K562 (cell line): ENCODE results near the gene DBP. TPM values are rescaled to one million over a fixed set of nuclear protein-coding genes. Genes with fewer than 3 reads are reported as not detected.
A peak's percentile ranks its signal among the peaks of the same experiment; 100 is the strongest.

Source experiments
- CREM ChIP-seq: IDR thresholded peaks from 2 replicates; pipeline ENCODE4 v1.6.1; 2014; ENCODE audit warnings: antibody characterized with exemption, low read depth
- DEAF1 ChIP-seq: fragments of 450-650 bp; formaldehyde crosslinking; IDR thresholded peaks from 2 replicates; pipeline ENCODE4 v1.4.0; 2020; ENCODE audit warnings: mild to moderate bottlenecking, moderate library complexity
- HDAC8 ChIP-seq: fragments of 450-650 bp; IDR thresholded peaks from 2 replicates; pipeline ENCODE4 v1.6.1; 2016; ENCODE audit warnings: mild to moderate bottlenecking, missing genetic modification characterization, moderate library complexity, missing compliant biosample characterization
- MED1 ChIP-seq: sonication (generic); formaldehyde crosslinking; IDR thresholded peaks from 2 replicates; pipeline ENCODE4 v1.8.1; 2023; ENCODE audit warnings: missing genetic modification reagents, borderline replicate concordance
- RB1 ChIP-seq: fragments of 450-650 bp; IDR thresholded peaks from 2 replicates; pipeline ENCODE4 v1.6.1; 2017; ENCODE audit warnings: low read depth, mild to moderate bottlenecking
- RCOR1 ChIP-seq, 2 experiments: IDR thresholded peaks; 2 replicates each; pipeline ENCODE4 v1.6.1; 2012; ENCODE audit warnings: low read depth in 2 of 2, low read length in 2 of 2, borderline replicate concordance in 1 of 2, improper control_type of control experiment in 1 of 2
- SMAD1 ChIP-seq: fragments of 150-350 bp; IDR thresholded peaks from 2 replicates; pipeline ENCODE4 v1.6.1; 2014; ENCODE audit warnings: low read length, low read depth; ENCODE audit not compliant: partially characterized antibody
- SMC3 ChIP-seq: conservative IDR thresholded peaks from 2 replicates; pipeline ENCODE4 v1.6.1; 2011; ENCODE audit warnings: low read depth, low read length, improper control_type of control experiment; ENCODE audit not compliant: insufficient read depth
- TRIM28 ChIP-seq: fragments of 450-650 bp; IDR thresholded peaks from 2 replicates; pipeline ENCODE4 v1.6.1; 2017
- ZNF263 ChIP-seq: sonication (generic); formaldehyde crosslinking; IDR thresholded peaks from 2 replicates; pipeline ENCODE4 v1.8.0; 2022; ENCODE audit warnings: mild to moderate bottlenecking, missing genetic modification reagents, borderline replicate concordance
- ZNF707 ChIP-seq: fragments of 250-450 bp; sonication (Bioruptor Pico); conservative IDR thresholded peaks from 2 replicates; pipeline ENCODE4 v1.8.0; 2022; ENCODE audit warnings: inconsistent platforms, mild to moderate bottlenecking, moderate library complexity
- polyA plus RNA-seq, 8 experiments: library from polyadenylated mRNA; depleted of rRNA in 4 of 8; stranded (reverse) in 5 of 8; unstranded in 3 of 8; fragments of >200 nt; fragmentation: Nextera tagmentation in 2 of 8; fragmentation: Illumina TruSeq in 1 of 8; extraction: Ambion mirVana in 2 of 8; extraction: Trizol in 1 of 8; gene quantifications; 2 replicates each; pipeline versions ENCODE4 v1.2.1 to v1.2.3, GENCODE V29; 2011 to 2014; ENCODE audit warnings: inconsistent platforms in 1 of 8, missing spikeins in 1 of 8
- total RNA-seq, 7 experiments: library from RNA; depleted of rRNA in 6 of 7; stranded (reverse); fragments of >200 nt in 6 of 7; fragmentation: Illumina TruSeq in 2 of 7; extraction: Trizol in 2 of 7; gene quantifications; 2 replicates each; pipeline versions ENCODE4 v1.2.1 to v1.2.3, GENCODE V29; 2011 to 2021; ENCODE audit warnings: low replicate concordance in 1 of 7
- TF ChIP-seq, protein P1 (sequence below), 3 experiments: fragments of 200-800 bp in 1 of 3; sonication (Bioruptor generic) in 1 of 3; sonication (generic) in 1 of 3; formaldehyde crosslinking in 1 of 3; IDR thresholded peaks; 2 replicates each; pipeline versions ENCODE4 v1.6.1 to v1.8.0; 2016 to 2022; ENCODE audit warnings: mild to moderate bottlenecking in 2 of 3, missing compliant biosample characterization in 2 of 3, missing genetic modification characterization in 2 of 3, missing genetic modification reagents in 1 of 3

DBP gene
- total and polyA plus RNA-seq, 9 of the 15 experiments (the other 6 are each of a cell fraction or from before 2014, with no cell fraction given) = 0.25 to 5.5 (median 1.8) TPM

DNA sequence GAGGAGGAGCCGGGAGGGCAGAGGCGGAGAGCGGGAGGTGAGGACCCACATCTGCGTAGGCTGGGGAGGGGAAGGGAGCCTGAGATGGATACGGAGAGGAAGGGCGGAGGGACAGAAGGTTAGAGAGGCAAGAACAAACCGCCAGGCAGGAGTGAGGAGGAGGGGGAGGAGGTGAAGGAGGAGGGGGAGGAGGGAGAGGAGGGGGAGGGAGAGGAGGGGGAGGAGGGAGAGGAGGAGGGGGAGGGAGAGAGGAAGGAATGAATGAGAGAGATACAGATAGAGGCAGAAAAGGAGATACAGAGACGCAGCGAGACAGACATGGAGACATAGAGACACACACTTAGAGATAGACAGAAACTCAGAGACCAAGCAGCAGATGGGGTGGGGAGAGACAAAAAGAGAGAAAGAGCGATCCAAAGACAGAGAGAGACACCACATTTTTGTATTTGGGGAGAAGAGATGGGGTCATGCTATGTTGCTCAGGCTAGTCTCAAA is 9.6 kb upstream of the DBP start (continued):
- TF ChIP-seq ZNF263 (CRISPR knock-in tag) = peak; percentile 98
- no peak for TF ChIP-seq SMAD1
- no peak for TF ChIP-seq HDAC8
- 0 out of 2 replicates have a peak, but pooled peaks have one; percentile 34 for TF ChIP-seq RB1
- TF ChIP-seq MED1 (CRISPR knock-in tag) = no peak
- TF ChIP-seq TRIM28 = no peak
- TF ChIP-seq DEAF1 (CRISPR knock-in tag) = no peak; the same call in 1 of the 2 replicates
- TF ChIP-seq ZNF707 = no peak
- TF ChIP-seq CREM = peak; percentile 72
- TF ChIP-seq, protein P1, sequence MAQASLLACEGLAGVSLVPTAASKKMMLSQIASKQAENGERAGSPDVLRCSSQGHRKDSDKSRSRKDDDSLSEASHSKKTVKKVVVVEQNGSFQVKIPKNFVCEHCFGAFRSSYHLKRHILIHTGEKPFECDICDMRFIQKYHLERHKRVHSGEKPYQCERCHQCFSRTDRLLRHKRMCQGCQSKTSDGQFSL (CRISPR knock-in tag; IDR thresholded peaks at IDR 0.05) = no peak
- TF ChIP-seq, protein P1 (tag; IDR thresholded peaks at IDR 0.05) = no peak
- peak in 1 of 2 experiments; percentile 84; a peak in 2 of 4 replicates for TF ChIP-seq RCOR1 (IDR thresholded peaks at IDR 0.05; ENCODE audit: borderline replicate concordance in 1 of 2, low read depth in 2 of 2, low read length in 2 of 2)
- TF ChIP-seq SMC3 = no peak
- TF ChIP-seq, all 486 proteins: peak for 9
